ENCODE measurements around the gene RFTN1.

The RFTN1 gene

GRCh38 chr3:16513141-16514020 is at the start of gene RFTN1:
Gene RFTN1 (minus strand): TSS chr3:16513699. CDS start chr3:16493869, 19,830 bp downstream.
- DNase-seq: peak; percentile 50 to 61

- no peak for DNase-seq
These were observed 46.3 kb upstream of the RFTN1 start for GRCh38 chr3:16559653-16560365.

- DNase-seq: no peak
These were observed 40.6 kb upstream of the RFTN1 start for GRCh38 chr3:16554126-16554525.

- no peak for DNase-seq
These were observed 39.3 kb upstream of the RFTN1 start for GRCh38 chr3:16552757-16553156.

GRCh38 chr3:16551342-16551976 is 38.0 kb upstream of the RFTN1 start:
- no peak for DNase-seq

GRCh38 chr3:16550676-16551341 is 37.3 kb upstream of the RFTN1 start:
- DNase-seq: peak; percentile 72 to 86

- no peak for DNase-seq
These were observed 36.8 kb upstream of the RFTN1 start for GRCh38 chr3:16550305-16550675.

GRCh38 chr3:16548721-16549120 is 35.2 kb upstream of the RFTN1 start:
- DNase-seq: no peak

GRCh38 chr3:16547561-16548357 is 34.3 kb upstream of the RFTN1 start:
- no peak for DNase-seq

- DNase-seq: no peak
These were observed 32.9 kb upstream of the RFTN1 start for GRCh38 chr3:16546186-16547010.

- no peak for DNase-seq
These were observed 32.1 kb upstream of the RFTN1 start for GRCh38 chr3:16545413-16546185.

GRCh38 chr3:16543242-16543864 is 29.9 kb upstream of the RFTN1 start:
- DNase-seq: no peak

GRCh38 chr3:16538507-16538906 is 25.0 kb upstream of the RFTN1 start:
- DNase-seq: no peak

- DNase-seq: no peak
These were observed 23.5 kb upstream of the RFTN1 start for GRCh38 chr3:16536996-16537395.

GRCh38 chr3:16536344-16536663 is 22.8 kb upstream of the RFTN1 start:
- no peak for DNase-seq

GRCh38 chr3:16534640-16535262 is 21.3 kb upstream of the RFTN1 start:
- DNase-seq: no peak

- DNase-seq: no peak
These were observed 20.6 kb upstream of the RFTN1 start for GRCh38 chr3:16533928-16534574.

GRCh38 chr3:16529264-16529663 is 15.8 kb upstream of the RFTN1 start:
- DNase-seq: no peak

- no peak for DNase-seq
These were observed 15.1 kb upstream of the RFTN1 start for GRCh38 chr3:16528581-16528993.

All from activated CD4-positive, alpha-beta T cell treated with anti-CD3 and anti-CD28 coated beads for 4 hours (primary cell).